MM.1S (cell line): ENCODE measurements around the gene GTF3C2.

Experiments used
- DNase-seq: peaks from one replicate; pipeline ENCODE4 v3.0.0-alpha.2; 2015
- H2AFZ ChIP-seq: fragments of 300-600 bp; sonication (generic); 2 replicates; pipeline ENCODE4 v1.6.0; 2016; ENCODE audit warnings: antibody characterized with exemption, low read length
- H3F3A ChIP-seq: fragments of 300-600 bp; sonication (generic); 2 replicates; pipeline ENCODE4 v1.6.1; 2016; ENCODE audit warnings: mild to moderate bottlenecking, antibody characterized with exemption, low read length, moderate library complexity, mixed read lengths; ENCODE audit not compliant: insufficient read depth
- H3K27ac ChIP-seq: fragments of 300-600 bp; sonication (generic); 2 replicates; pipeline ENCODE4 v1.5.1; 2016; ENCODE audit warnings: mild to moderate bottlenecking, low read length
- H3K27me3 ChIP-seq: fragments of 300-600 bp; sonication (generic); replicated peaks from 2 replicates; pipeline ENCODE4 v1.6.0; 2016; ENCODE audit warnings: low read length; ENCODE audit not compliant: insufficient read depth
- H3K36me3 ChIP-seq: fragments of 300-600 bp; sonication (generic); replicated peaks from 2 replicates; pipeline ENCODE4 v1.6.1; 2016; ENCODE audit warnings: mild to moderate bottlenecking, low read length, mixed read lengths; ENCODE audit not compliant: insufficient read depth
- H3K4me1 ChIP-seq: fragments of 300-600 bp; sonication (generic); 2 replicates; pipeline ENCODE4 v1.6.1; 2016; ENCODE audit warnings: low read length, mixed read lengths
- H3K4me2 ChIP-seq: fragments of 300-600 bp; sonication (generic); 2 replicates; pipeline ENCODE4 v1.6.0; 2016; ENCODE audit warnings: low read depth, low read length
- H3K4me3 ChIP-seq: fragments of 300-600 bp; sonication (generic); 2 replicates; pipeline ENCODE4 v1.5.1; 2016; ENCODE audit warnings: low read length, mixed read lengths
- H3K79me2 ChIP-seq: fragments of 300-600 bp; sonication (generic); 2 replicates; pipeline ENCODE4 v1.6.1; 2016; ENCODE audit warnings: mixed run types, low read length, mixed read lengths
- H3K9ac ChIP-seq: fragments of 300-600 bp; sonication (generic); 2 replicates; pipeline ENCODE4 v1.6.1; 2016; ENCODE audit warnings: low read length, mixed read lengths
- H3K9me2 ChIP-seq: fragments of 300-600 bp; sonication (generic); replicated peaks from 2 replicates; pipeline ENCODE4 v1.6.1; 2016; ENCODE audit warnings: mild to moderate bottlenecking, low read length, mixed read lengths; ENCODE audit not compliant: insufficient read depth
- H3K9me3 ChIP-seq: fragments of 300-600 bp; sonication (generic); replicated peaks from 2 replicates; pipeline ENCODE4 v1.6.1; 2016; ENCODE audit warnings: mild to moderate bottlenecking, low read length, mixed read lengths; ENCODE audit not compliant: insufficient read depth
- H4K20me1 ChIP-seq: fragments of 300-600 bp; sonication (generic); 2 replicates; pipeline ENCODE4 v1.6.1; 2016; ENCODE audit warnings: mild to moderate bottlenecking, low read length, moderate library complexity, mixed read lengths; ENCODE audit not compliant: insufficient read depth
- EZH2 ChIP-seq: fragments of 300-600 bp; sonication (generic); optimal IDR thresholded peaks from 2 replicates; pipeline ENCODE3; 2017; ENCODE audit warnings: low read depth, mild to moderate bottlenecking, antibody characterized with exemption, low read length, mixed read lengths
- EZH2phosphoT487 ChIP-seq: fragments of 300-600 bp; sonication (generic); IDR thresholded peaks from 2 replicates; pipeline ENCODE4 v1.6.1; 2018; ENCODE audit warnings: antibody characterized with exemption, low read length
- TF ChIP-seq, protein P1 (sequence below): fragments of 300-600 bp; sonication (generic); IDR thresholded peaks from 2 replicates; pipeline ENCODE4 v1.5.1; 2016; ENCODE audit warnings: antibody characterized with exemption, low read length, mixed read lengths

The GTF3C2 gene

DNA sequence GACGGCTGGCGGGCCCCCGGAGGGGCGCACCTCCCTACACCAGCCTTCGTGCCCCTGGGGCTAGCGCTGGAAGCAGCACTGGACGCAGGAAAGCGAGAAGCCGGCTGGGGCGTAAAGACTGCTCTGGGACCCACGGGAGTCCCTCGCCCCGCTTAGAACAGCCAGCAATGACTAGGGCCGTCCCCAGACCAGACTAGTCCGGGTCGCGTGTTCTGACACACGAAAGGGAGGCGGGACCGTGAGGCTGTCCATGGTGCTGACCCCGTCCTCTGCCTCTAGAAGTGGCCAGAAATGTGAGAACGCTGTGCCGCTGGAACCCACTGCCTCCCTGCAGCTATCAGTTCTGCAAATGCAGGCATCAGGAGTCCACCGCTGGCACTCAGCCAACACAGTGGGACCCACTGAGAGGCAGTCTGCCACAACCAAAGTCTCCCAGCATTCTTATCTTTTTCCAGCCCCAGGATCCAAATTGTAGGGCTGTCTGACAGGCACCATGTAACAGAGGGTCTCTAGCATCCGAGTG, 48.1 kb downstream of the GTF3C2 start, which contains the start of gene UCN:
TSS of gene UCN (minus strand) at position 87 of the 523 bp plus-strand sequence. CDS start 550 bp downstream, outside the sequence.
- Histone ChIP-seq H3K9ac (no peak within 1 kb of the TSS), H3K4me2 (no peak within 1 kb of the TSS), H3K36me3 (no peaks in the 10 kb centered on the region), H4K20me1 (no peaks in the 10 kb centered on the region), H3K27ac (no peak within 1 kb of the TSS), H3K9me2 (no peaks in the 10 kb centered on the region), H3K9me3 (no peaks in the 10 kb centered on the region), H3K79me2 (no peaks in the 10 kb centered on the region), H3K27me3 (no peaks in the 10 kb centered on the region), H3K4me1 (no peaks in the 10 kb centered on the region), H3K4me3 (no peak within 1 kb of the TSS), H3F3A (no peaks in the 10 kb centered on the region), H2AFZ (no peak within 1 kb of the TSS)
- no peak for DNase-seq
- TF ChIP-seq EZH2phosphoT487 (no peak), EZH2 (no peak)
- TF ChIP-seq, protein P1, sequence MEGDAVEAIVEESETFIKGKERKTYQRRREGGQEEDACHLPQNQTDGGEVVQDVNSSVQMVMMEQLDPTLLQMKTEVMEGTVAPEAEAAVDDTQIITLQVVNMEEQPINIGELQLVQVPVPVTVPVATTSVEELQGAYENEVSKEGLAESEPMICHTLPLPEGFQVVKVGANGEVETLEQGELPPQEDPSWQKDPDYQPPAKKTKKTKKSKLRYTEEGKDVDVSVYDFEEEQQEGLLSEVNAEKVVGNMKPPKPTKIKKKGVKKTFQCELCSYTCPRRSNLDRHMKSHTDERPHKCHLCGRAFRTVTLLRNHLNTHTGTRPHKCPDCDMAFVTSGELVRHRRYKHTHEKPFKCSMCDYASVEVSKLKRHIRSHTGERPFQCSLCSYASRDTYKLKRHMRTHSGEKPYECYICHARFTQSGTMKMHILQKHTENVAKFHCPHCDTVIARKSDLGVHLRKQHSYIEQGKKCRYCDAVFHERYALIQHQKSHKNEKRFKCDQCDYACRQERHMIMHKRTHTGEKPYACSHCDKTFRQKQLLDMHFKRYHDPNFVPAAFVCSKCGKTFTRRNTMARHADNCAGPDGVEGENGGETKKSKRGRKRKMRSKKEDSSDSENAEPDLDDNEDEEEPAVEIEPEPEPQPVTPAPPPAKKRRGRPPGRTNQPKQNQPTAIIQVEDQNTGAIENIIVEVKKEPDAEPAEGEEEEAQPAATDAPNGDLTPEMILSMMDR: no peak

DNA sequence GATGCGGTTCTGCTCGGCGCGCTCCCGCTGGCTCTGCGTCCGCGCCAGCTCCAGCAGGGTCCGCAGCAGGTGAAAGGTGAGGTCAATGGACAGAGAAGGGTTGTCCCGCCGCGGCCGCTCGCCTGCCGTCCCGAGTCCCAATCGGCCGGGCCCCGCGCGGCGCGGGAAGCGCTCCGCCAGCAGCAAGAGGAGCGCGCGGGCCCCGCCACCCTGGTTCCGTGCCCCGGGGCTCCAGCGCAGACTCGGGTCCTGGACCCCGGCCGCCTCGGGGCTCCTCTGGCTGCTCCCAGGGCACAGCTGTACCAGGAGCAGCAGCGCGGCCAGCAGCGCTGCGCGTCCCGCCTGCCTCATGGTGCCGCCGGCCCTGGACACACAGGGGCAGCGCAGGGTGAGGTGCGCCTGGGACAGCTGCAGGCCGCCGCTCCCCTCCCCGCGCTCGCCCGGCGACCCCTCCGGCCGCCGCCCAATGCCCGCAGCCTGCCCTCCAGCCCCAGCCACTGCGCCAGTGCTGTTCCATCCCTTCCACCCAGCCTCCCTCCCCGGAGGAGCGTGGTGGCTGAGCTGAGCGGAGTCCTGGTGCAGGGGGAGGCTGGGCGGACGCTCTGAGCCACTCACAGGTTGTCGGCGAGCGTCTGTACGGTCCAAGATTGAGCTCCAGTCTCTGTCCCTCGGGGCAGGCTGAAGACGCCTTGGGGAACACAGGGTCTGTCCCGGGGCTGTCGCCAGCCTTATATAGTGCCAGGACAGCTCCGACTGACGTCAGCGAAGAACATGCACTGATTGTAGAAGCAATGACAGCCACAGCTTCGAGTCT, 48.8 kb downstream of the GTF3C2 start:
- Histone ChIP-seq H3K4me1 (no peaks in the 10 kb centered on the region), H3K4me2 (no peak overlapping the region), H4K20me1 (no peaks in the 10 kb centered on the region), H3K9me2 (no peaks in the 10 kb centered on the region), H3K4me3 (no peak overlapping the region), H3K9ac (no peak overlapping the region), H3K9me3 (no peaks in the 10 kb centered on the region), H3F3A (no peaks in the 10 kb centered on the region), H3K36me3 (no peaks in the 10 kb centered on the region), H3K79me2 (no peaks in the 10 kb centered on the region), H3K27ac (no peak overlapping the region), H3K27me3 (no peaks in the 10 kb centered on the region), H2AFZ (no peak overlapping the region)
- no peak for DNase-seq
- no peak for TF ChIP-seq EZH2phosphoT487
- TF ChIP-seq, protein P1: no peak

DNA sequence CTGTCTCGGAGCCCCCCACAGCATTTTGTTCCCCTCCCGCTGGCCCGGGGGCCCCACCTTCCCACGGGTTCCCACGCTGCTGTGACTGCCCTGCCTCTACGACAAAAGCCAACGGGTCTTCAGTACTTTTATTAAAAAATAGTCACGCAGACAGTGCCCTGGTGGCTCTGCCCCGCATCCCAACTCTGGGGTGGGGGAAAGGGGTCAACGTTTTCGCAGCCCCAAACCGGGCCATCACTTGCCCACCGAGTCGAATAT, 49.3 kb downstream of the GTF3C2 start:
- Histone ChIP-seq H3K4me1 (no peaks in the 10 kb centered on the region), H3K9me2 (no peaks in the 10 kb centered on the region), H3K27me3 (no peaks in the 10 kb centered on the region), H3K79me2 (no peaks in the 10 kb centered on the region), H4K20me1 (no peaks in the 10 kb centered on the region), H3K36me3 (no peaks in the 10 kb centered on the region), H3K4me3 (no peak overlapping the region), H3K9ac (no peak overlapping the region), H3F3A (no peaks in the 10 kb centered on the region), H2AFZ (no peak overlapping the region), H3K9me3 (no peaks in the 10 kb centered on the region), H3K27ac (no peak overlapping the region), H3K4me2 (no peak overlapping the region)
- DNase-seq: no peak
- TF ChIP-seq EZH2 (no peak), EZH2phosphoT487 (no peak)
